HEK293 (cell line): ENCODE measurements around the gene GPS1.

ENCODE experiments used
- GLI2 ChIP-seq: fragments of 450-650 bp; formaldehyde crosslinking; IDR thresholded peaks from 2 replicates; pipeline ENCODE4; 2017; ENCODE audit warnings: missing biosample characterization, missing genetic modification characterization, low read depth, borderline replicate concordance
- HOXC10 ChIP-seq: sonication (generic); formaldehyde crosslinking; IDR thresholded peaks from 2 replicates; pipeline ENCODE4 v1.8.1; 2023; ENCODE audit warnings: mild to moderate bottlenecking, missing genetic modification reagents
- KLF16 ChIP-seq: fragments of 450-650 bp; formaldehyde crosslinking; IDR thresholded peaks from 2 replicates; pipeline ENCODE4 v1.5.1; 2017; ENCODE audit warnings: missing biosample characterization, missing genetic modification characterization
- PRDM2 ChIP-seq: fragments of 450-650 bp; formaldehyde crosslinking; IDR thresholded peaks from 2 replicates; pipeline ENCODE4 v1.5.1; 2016; ENCODE audit warnings: missing biosample characterization, missing genetic modification characterization, borderline replicate concordance
- ZFHX2 ChIP-seq: fragments of 450-650 bp; formaldehyde crosslinking; conservative IDR thresholded peaks from 2 replicates; pipeline ENCODE4 v1.5.1; 2016; ENCODE audit warnings: missing biosample characterization, missing genetic modification characterization
- ZFP41 ChIP-seq: fragments of 450-650 bp; formaldehyde crosslinking; IDR thresholded peaks from 2 replicates; pipeline ENCODE4 v1.5.1; 2016; ENCODE audit warnings: missing biosample characterization, missing genetic modification characterization, borderline replicate concordance
- ZNF223 ChIP-seq: fragments of 450-650 bp; formaldehyde crosslinking; IDR thresholded peaks from 2 replicates; pipeline ENCODE4 v1.5.1; 2016; ENCODE audit warnings: missing biosample characterization, missing genetic modification characterization
- ZNF24 ChIP-seq: fragments of 450-650 bp; formaldehyde crosslinking; IDR thresholded peaks from 2 replicates; pipeline ENCODE4 v1.5.1; 2016; ENCODE audit warnings: missing biosample characterization, missing genetic modification characterization
- ZNF335 ChIP-seq: fragments of 450-650 bp; formaldehyde crosslinking; conservative IDR thresholded peaks from 2 replicates; pipeline ENCODE4 v1.5.1; 2016; ENCODE audit warnings: missing biosample characterization, missing genetic modification characterization
- ZNF501 ChIP-seq: fragments of 450-650 bp; formaldehyde crosslinking; IDR thresholded peaks from 2 replicates; pipeline ENCODE4 v1.5.1; 2016; ENCODE audit warnings: missing biosample characterization, missing genetic modification characterization
- ZNF510 ChIP-seq: fragments of 450-650 bp; formaldehyde crosslinking; IDR thresholded peaks from 2 replicates; pipeline ENCODE4 v1.5.1; 2018; ENCODE audit warnings: mild to moderate bottlenecking, missing genetic modification characterization, missing biosample characterization; ENCODE audit not compliant: insufficient replicate concordance
- ZNF518A ChIP-seq: fragments of 450-650 bp; formaldehyde crosslinking; conservative IDR thresholded peaks from 2 replicates; pipeline ENCODE4 v1.5.1; 2016; ENCODE audit warnings: low read depth, missing biosample characterization, missing genetic modification characterization
- ZNF529 ChIP-seq: fragments of 450-650 bp; formaldehyde crosslinking; IDR thresholded peaks from 2 replicates; pipeline ENCODE4 v1.5.1; 2017; ENCODE audit warnings: missing genetic modification characterization, missing biosample characterization; ENCODE audit not compliant: insufficient replicate concordance
- ZNF548 ChIP-seq: fragments of 450-650 bp; formaldehyde crosslinking; IDR thresholded peaks from 2 replicates; pipeline ENCODE4 v1.5.1; 2016; ENCODE audit warnings: missing biosample characterization, missing genetic modification characterization
- ZNF596 ChIP-seq: fragments of 450-650 bp; IDR thresholded peaks from 2 replicates; pipeline ENCODE4 v1.5.0; 2018; ENCODE audit warnings: missing biosample characterization, mild to moderate bottlenecking, missing genetic modification characterization, moderate library complexity
- ZNF610 ChIP-seq: fragments of 450-650 bp; formaldehyde crosslinking; IDR thresholded peaks from 2 replicates; pipeline ENCODE4 v1.5.1; 2016; ENCODE audit warnings: missing biosample characterization, missing genetic modification characterization, borderline replicate concordance
- ZNF792 ChIP-seq: fragments of 450-650 bp; formaldehyde crosslinking; IDR thresholded peaks from 2 replicates; pipeline ENCODE4 v1.5.1; 2016; ENCODE audit warnings: missing biosample characterization, missing genetic modification characterization
- ZSCAN30 ChIP-seq: fragments of 450-650 bp; IDR thresholded peaks from 2 replicates; pipeline ENCODE4 v1.5.1; 2018; ENCODE audit warnings: missing biosample characterization, mild to moderate bottlenecking, missing genetic modification characterization, moderate library complexity
- TF ChIP-seq, protein P1 (sequence below): fragments of 450-650 bp; formaldehyde crosslinking; IDR thresholded peaks from 2 replicates; pipeline ENCODE4 v1.5.1; 2016; ENCODE audit warnings: missing biosample characterization, missing genetic modification characterization
- TF ChIP-seq, protein P2 (sequence below): fragments of 450-650 bp; formaldehyde crosslinking; IDR thresholded peaks from 2 replicates; pipeline ENCODE4 v1.5.1; 2017; ENCODE audit warnings: missing biosample characterization, missing genetic modification characterization
- TF ChIP-seq, protein P3 (sequence below): fragments of 450-650 bp; formaldehyde crosslinking; IDR thresholded peaks from 2 replicates; pipeline ENCODE4 v1.5.1; 2016; ENCODE audit warnings: missing biosample characterization, missing genetic modification characterization
- TF ChIP-seq, protein P4 (sequence below): fragments of 450-650 bp; formaldehyde crosslinking; IDR thresholded peaks from 2 replicates; pipeline ENCODE4 v1.5.1; 2017; ENCODE audit warnings: missing biosample characterization, missing genetic modification characterization

Gene GPS1

DNA sequence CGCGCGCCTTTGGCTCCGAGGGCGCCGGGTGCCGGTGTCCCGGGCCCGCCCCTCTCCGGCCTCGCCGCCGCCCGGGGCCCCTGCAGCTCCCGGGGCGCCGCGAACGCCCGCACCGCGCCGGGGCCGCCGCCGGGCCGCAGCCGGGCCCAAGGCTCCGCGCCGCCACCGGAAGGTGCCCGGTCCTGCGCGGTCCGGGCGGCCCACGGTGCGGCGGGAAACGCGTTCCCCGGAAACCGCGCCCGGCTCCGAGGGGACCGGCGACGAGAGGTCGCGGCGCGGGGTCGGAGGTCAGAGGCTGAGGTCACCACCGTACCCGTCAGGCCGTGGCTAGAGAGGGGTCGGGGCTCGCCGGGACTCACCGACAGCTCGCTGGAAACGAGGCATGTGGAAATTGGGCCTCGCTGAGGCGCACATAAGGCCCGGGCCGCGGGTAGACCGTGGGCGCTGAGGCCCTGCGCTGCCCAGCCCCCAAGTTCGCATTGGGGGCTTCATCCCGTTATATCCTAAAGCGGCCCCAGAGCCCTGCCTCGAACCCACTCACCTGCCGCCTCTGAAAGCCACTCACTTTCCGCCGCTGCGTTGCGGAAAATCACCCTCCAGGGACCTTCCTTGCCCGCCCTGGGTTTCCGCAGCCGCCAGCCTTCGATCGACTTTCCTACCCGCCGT is 14.1 kb downstream of the GPS1 start, which contains the start of gene DUS1L (continued):
- TF ChIP-seq ZNF518A (tag by site-specific recombination): peak; percentile 76
- TF ChIP-seq, protein P1, sequence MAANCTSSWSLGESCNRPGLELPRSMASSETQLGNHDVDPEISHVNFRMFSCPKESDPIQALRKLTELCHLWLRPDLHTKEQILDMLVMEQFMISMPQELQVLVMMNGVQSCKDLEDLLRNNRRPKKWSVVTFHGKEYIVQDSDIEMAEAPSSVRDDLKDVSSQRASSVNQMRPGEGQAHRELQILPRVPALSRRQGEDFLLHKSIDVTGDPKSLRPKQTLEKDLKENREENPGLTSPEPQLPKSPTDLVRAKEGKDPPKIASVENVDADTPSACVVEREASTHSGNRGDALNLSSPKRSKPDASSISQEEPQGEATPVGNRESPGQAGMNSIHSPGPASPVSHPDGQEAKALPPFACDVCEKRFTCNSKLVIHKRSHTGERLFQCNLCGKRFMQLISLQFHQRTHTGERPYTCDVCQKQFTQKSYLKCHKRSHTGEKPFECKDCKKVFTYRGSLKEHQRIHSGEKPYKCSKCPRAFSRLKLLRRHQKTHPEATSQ (tag by site-specific recombination): peak; percentile 99
- TF ChIP-seq, protein P2, sequence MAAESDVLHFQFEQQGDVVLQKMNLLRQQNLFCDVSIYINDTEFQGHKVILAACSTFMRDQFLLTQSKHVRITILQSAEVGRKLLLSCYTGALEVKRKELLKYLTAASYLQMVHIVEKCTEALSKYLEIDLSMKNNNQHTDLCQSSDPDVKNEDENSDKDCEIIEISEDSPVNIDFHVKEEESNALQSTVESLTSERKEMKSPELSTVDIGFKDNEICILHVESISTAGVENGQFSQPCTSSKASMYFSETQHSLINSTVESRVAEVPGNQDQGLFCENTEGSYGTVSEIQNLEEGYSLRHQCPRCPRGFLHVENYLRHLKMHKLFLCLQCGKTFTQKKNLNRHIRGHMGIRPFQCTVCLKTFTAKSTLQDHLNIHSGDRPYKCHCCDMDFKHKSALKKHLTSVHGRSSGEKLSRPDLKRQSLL (tag by site-specific recombination): peak; percentile 69
- TF ChIP-seq HOXC10 (CRISPR knock-in tag): peak; percentile 10; the same call in 1 of the 2 replicates
- TF ChIP-seq ZFHX2: peak; percentile 83
- TF ChIP-seq ZNF596 (tag by site-specific recombination): peak; percentile 69
- no peak for TF ChIP-seq ZNF548 (tag by site-specific recombination)
- TF ChIP-seq ZSCAN30: peak; percentile 98
- TF ChIP-seq PRDM2: peak; percentile 76; the same call in 1 of the 2 replicates
- TF ChIP-seq, protein P3, sequence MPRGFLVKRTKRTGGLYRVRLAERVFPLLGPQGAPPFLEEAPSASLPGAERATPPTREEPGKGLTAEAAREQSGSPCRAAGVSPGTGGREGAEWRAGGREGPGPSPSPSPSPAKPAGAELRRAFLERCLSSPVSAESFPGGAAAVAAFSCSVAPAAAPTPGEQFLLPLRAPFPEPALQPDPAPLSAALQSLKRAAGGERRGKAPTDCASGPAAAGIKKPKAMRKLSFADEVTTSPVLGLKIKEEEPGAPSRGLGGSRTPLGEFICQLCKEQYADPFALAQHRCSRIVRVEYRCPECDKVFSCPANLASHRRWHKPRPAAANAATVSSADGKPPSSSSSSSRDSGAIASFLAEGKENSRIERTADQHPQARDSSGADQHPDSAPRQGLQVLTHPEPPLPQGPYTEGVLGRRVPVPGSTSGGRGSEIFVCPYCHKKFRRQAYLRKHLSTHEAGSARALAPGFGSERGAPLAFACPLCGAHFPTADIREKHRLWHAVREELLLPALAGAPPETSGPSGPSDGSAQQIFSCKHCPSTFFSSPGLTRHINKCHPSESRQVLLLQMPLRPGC (tag by site-specific recombination): no peak
- TF ChIP-seq, protein P4, sequence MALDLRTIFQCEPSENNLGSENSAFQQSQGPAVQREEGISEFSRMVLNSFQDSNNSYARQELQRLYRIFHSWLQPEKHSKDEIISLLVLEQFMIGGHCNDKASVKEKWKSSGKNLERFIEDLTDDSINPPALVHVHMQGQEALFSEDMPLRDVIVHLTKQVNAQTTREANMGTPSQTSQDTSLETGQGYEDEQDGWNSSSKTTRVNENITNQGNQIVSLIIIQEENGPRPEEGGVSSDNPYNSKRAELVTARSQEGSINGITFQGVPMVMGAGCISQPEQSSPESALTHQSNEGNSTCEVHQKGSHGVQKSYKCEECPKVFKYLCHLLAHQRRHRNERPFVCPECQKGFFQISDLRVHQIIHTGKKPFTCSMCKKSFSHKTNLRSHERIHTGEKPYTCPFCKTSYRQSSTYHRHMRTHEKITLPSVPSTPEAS: peak; percentile 44; the same call in 1 of the 2 replicates
- TF ChIP-seq ZFP41 (tag by site-specific recombination): peak; percentile 68; the same call in 1 of the 2 replicates
- TF ChIP-seq ZNF610 (tag by site-specific recombination): peak; percentile 78
- TF ChIP-seq ZNF510: no peak
- TF ChIP-seq ZNF24 (tag by site-specific recombination): peak; percentile 78
- TF ChIP-seq ZNF501 (tag by site-specific recombination): no peak; the same call in 1 of the 2 replicates
- peak; percentile 53; the same call in 1 of the 2 replicates for TF ChIP-seq ZNF223 (tag by site-specific recombination)
- TF ChIP-seq GLI2 (tag by site-specific recombination): no peak; the same call in 1 of the 2 replicates
- peak; percentile 91 for TF ChIP-seq KLF16 (tag by site-specific recombination)
- peak; percentile 68; the same call in 1 of the 2 replicates for TF ChIP-seq ZNF792 (tag by site-specific recombination)
- TF ChIP-seq ZNF529: no peak
- peak; percentile 48 for TF ChIP-seq ZNF335 (tag by site-specific recombination)
